Measurements from ENCODE around the gene AP4B1. TPM values are rescaled to one million over a fixed set of nuclear protein-coding genes. Genes with fewer than 3 reads are reported as not detected.

AP4B1 gene
- total and polyA plus RNA-seq, 9 of the 15 experiments (the other 6 are each of a cell fraction or from before 2014, with no cell fraction given): 15.8 to 36.5 (median 24.6) TPM

GRCh38 chr1:113876176-113876575 is 28.4 kb downstream of the AP4B1 start (continued):
- TF ChIP-seq MGA (IDR thresholded peaks at IDR 0.05): no peak
- no peak for TF ChIP-seq PML (IDR thresholded peaks at IDR 0.05; ENCODE audit: low read length)
- TF ChIP-seq RBM25 (IDR thresholded peaks at IDR 0.05; ENCODE audit: low read depth, low read length, severe bottlenecking): no peak

All from K562 (cell line).